Fibroblast of the aortic adventitia (primary cell): ENCODE measurements around the gene NCLN. TPM values are rescaled to one million over a fixed set of nuclear protein-coding genes. Genes with fewer than 3 reads are reported as not detected.
"Not testable (repeated sequence)": the region's sequence is repeated elsewhere in the genome, so short reads cannot be mapped to it uniquely, and the experiment has no call there.

Source experiments
- DNase-seq: peaks from one replicate; pipeline ENCODE4 v3.0.0-alpha.2; 2010; ENCODE audit warnings: low read depth
- H3K4me3 ChIP-seq: 2 replicates; pipeline ENCODE4 v1.5.1; 2011; ENCODE audit warnings: low read depth, mild to moderate bottlenecking, control low read depth, low read length, moderate library complexity
- CTCF ChIP-seq: IDR thresholded peaks from 2 replicates; pipeline ENCODE4 v1.5.1; 2011; ENCODE audit warnings: mild to moderate bottlenecking, low read length, control low read depth, inconsistent platforms; ENCODE audit not compliant: insufficient read depth
- total RNA-seq: library from RNA; depleted of rRNA; stranded (reverse); fragments of >200 nt; gene quantifications from 2 replicates; pipeline ENCODE4 v1.2.3, GENCODE V29; 2012; ENCODE audit warnings: low replicate concordance

NCLN gene
- total RNA-seq, 1 donor, result 38.3 TPM

GRCh38 chr19:3208317-3209207 is 22.8 kb downstream of the NCLN start:
- H3K4me3 ChIP-seq, result no peak overlapping the region
- DNase-seq, result no peak
- no peak for TF ChIP-seq CTCF

GRCh38 chr19:3210347-3211017 is 24.8 kb downstream of the NCLN start:
- peak; percentile 73 for TF ChIP-seq CTCF
- DNase-seq, result peak; percentile 9
- no peak overlapping the region for H3K4me3 ChIP-seq

GRCh38 chr19:3211191-3211590 is 25.5 kb downstream of the NCLN start:
- TF ChIP-seq CTCF, result no peak
- no peak for DNase-seq

GRCh38 chr19:3213159-3213558 is 27.4 kb downstream of the NCLN start:
- no peak for DNase-seq
- no peak for TF ChIP-seq CTCF
- no peak overlapping the region for H3K4me3 ChIP-seq

More at GRCh38 chr19:3211191-3211590, 25.5 kb downstream of the NCLN start:
- H3K4me3 ChIP-seq, result no peak overlapping the region

GRCh38 chr19:3216874-3217273 is 31.1 kb downstream of the NCLN start:
- TF ChIP-seq CTCF, result no peak
- no peak overlapping the region for H3K4me3 ChIP-seq
- DNase-seq, result no peak

- DNase-seq, result no peak
- H3K4me3 ChIP-seq, result no peak overlapping the region
- no peak for TF ChIP-seq CTCF
These were observed 34.8 kb downstream of the NCLN start for GRCh38 chr19:3220576-3220975.

- not testable (repeated sequence) for H3K4me3 ChIP-seq, DNase-seq
These were observed 35.8 kb downstream of the NCLN start for GRCh38 chr19:3221576-3221975.
